ENCODE results near the gene TMEM147.
"Not testable (repeated sequence)": the region's sequence is repeated elsewhere in the genome, so short reads cannot be mapped to it uniquely, and the experiment has no call there.

Gene TMEM147

DNA sequence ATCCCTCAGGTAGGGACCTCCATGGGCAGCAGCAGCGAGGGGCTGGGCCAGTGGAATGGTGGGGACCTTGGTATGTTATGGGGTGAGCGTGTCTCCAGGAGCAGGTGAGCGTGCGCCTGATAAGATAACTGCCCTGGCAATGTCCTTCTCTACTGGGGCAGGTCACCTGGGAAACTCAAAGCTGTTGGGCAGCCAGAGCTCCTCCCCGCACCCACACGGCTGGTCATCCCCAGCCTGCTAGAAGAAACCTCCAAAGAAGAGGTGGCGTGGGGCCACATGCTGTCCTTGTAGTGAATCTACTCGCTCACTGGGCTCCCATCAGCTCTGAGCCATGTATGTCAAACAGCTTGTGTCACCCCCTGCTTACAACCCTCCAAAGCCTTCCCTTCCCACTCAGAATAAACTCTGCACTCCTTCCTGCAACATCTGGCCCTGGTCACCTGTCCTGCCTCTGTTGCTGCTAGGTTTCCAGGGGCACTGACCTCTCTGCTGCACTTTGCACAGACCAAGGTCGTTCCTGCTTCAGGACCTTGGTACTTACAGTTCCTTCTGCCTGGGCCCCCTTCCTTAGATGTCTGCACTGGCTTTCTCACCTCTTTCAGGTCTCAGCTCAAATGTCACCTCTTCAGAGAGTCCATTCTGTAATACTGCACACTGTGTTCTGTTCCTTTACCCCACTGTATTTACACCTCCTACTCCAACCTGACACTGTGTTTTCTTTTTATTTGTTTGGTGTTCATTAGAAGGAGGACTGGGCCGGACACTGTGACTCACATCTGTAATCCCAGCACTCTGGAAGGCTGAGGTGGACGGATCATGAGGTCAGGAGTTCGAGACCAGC is 19.8 kb downstream of the TMEM147 start:
- DNase-seq, result no peak

DNA sequence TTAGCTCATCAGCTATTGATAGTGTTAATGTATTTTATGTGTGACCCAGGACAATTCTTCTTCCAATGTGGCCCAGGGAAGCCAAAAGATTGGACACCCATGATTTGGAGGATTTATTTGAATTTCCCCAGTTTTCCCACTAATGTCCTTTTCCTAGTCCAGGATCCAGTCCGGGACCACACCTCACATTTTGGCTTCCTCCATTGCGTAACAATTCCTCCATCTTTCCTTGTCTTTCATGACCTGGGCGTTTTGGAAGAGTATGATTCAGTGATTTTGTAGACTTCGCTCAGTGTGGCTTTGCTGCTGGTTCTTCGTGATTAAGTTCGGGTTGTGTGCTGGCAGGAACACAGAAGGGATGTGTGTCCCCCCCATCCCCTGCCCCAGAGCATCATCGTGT is 21.3 kb downstream of the TMEM147 start:
- no peak for DNase-seq

DNA sequence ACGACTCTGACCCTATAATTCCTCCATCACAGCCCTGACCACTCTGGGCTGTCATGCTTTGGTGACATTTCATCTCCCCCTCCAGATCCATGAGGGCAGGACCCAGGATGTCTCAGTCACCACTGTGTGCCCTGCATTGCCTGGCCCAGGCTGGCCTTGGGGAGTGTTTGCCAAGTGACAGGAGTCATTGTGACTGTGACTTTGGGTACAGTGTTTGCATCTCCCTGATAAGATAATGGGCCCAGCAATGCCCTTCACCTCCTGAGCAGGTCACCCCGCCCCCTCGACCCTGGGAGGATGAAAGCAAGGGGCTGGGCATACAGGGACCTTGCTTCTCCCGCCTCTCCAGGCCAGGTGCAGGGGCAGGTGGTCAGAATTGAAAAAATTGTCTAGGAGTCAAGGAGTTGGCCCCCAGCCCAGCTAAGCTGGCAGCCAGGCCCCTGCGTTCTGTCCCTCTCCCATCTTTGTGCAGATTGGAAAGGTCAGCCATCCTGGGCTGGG is 23.9 kb downstream of the TMEM147 start:
- no peak for DNase-seq

- DNase-seq, result no peak
These were observed 26.1 kb downstream of the TMEM147 start for GRCh38 chr19:35571406-35571965.

GRCh38 chr19:35577918-35578317 is 32.5 kb downstream of the TMEM147 start:
- DNase-seq, result no peak

- DNase-seq, result no peak
These were observed 33.3 kb downstream of the TMEM147 start for GRCh38 chr19:35578707-35579106.

DNA sequence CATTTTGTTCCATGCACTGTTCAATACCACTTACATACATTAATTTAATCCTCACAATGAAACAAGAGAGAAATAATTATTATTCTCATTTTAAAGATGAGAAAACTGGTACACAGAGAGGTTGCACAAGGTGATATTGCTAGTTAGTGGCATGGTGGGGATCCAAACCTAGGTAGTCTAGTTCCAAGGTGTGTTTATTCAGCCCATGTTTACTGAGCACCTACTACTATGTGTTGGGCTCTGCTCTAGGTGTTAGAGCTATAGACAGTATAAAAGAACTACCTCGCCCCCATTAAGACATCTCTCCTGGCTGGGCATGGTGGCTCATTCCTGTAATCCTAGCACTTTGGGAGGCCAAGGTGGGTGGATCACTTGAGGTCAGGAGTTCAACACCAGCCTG is 37.3 kb downstream of the TMEM147 start:
- no peak for DNase-seq

GRCh38 chr19:35585848-35586247 is 40.4 kb downstream of the TMEM147 start, which contains the start of gene PMIS2:
TSS of gene PMIS2 (plus strand) at chr19:35586173. CDS start at chr19:35586260, 87 bp downstream.
- no peak for DNase-seq

DNA sequence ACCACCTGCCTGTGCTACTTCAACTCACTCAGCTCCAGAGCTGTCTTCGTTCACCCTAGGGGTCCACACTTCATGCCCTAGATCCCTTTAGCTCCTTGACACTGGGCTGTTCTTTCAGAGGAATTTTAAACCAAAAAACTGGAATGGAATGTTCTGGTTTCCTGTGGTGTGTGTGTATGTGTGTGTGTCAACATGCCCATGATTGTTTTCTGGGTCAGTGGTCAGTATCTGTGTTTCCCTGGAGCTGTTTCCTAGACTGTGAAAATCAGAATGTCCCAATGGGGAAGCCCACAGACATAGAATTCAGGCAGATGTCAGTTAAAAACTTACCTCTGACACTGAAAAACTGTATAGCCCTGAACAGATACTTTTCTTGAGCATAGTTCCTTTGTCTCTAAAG is 41.9 kb downstream of the TMEM147 start:
- DNase-seq, result no peak

GRCh38 chr19:35590875-35591274 is 45.4 kb downstream of the TMEM147 start:
- no peak for DNase-seq

DNA sequence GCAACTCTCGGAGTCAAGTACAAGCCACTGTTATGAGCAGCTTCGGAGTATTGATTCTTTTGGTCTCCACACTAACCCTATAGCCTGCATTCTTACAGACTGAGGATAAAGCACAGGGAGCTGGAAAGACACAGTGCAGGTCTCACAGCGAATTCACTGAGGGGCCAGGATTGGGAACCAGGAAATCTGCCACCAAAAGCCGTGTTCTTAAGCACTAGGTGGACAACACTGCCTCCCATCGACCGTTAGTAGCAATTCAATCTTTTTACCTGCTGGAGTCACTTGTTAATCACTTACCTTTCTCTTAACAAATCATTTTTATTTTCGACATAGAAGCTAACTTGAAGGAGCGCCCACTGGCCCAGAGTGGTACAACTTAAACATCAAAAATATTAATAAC is 46.8 kb downstream of the TMEM147 start:
- no peak for DNase-seq

- not testable (repeated sequence) for DNase-seq
These were observed 49.6 kb downstream of the TMEM147 start for GRCh38 chr19:35595026-35595425.

GRCh38 chr19:35595928-35596327 is 50.5 kb downstream of the TMEM147 start:
- DNase-seq, result no peak

GRCh38 chr19:35596366-35596999 is 51.1 kb downstream of the TMEM147 start:
- no peak for DNase-seq
